Keratinocyte (primary cell): ENCODE results near the gene TMEM245. TPM values are rescaled to one million over a fixed set of nuclear protein-coding genes. Genes with fewer than 3 reads are reported as not detected.

Source experiments
- DNase-seq: peaks from one replicate; pipeline ENCODE4 v3.0.0-alpha.2; 2011; ENCODE audit warnings: low read depth, missing footprints, low spot score
- FAIRE-seq: peaks from 2 replicates; lab custom pipeline; 2011; peaks lifted over from hg19 to GRCh38; lab: Jason Lieb, UNC
- H2AFZ ChIP-seq: 2 replicates; pipeline ENCODE4 v1.6.0; 2012; ENCODE audit warnings: low read length, control low read depth, inconsistent platforms; ENCODE audit not compliant: control insufficient read depth
- H3K27ac ChIP-seq: 2 replicates; pipeline ENCODE4 v1.5.1; 2011; ENCODE audit warnings: low read length; ENCODE audit not compliant: control insufficient read depth, insufficient read depth
- H3K27me3 ChIP-seq: 3 replicates; pipeline ENCODE4 v1.6.0; 2011; ENCODE audit warnings: low read length; ENCODE audit not compliant: control insufficient read depth, insufficient read depth; ENCODE audit errors: extremely low read depth
- H3K36me3 ChIP-seq, 2 experiments: 2 replicates in 1 of 2; 3 replicates in 1 of 2; pipeline ENCODE4 v1.5.1; 2011; ENCODE audit warnings: low read length in 2 of 2, mild to moderate bottlenecking in 1 of 2; ENCODE audit not compliant: control insufficient read depth in 2 of 2, insufficient read depth in 2 of 2; ENCODE audit errors: extremely low read depth in 1 of 2
- H3K4me1 ChIP-seq: 3 replicates; pipeline ENCODE4 v1.5.1; 2011; ENCODE audit warnings: low read length; ENCODE audit not compliant: control insufficient read depth, insufficient read depth; ENCODE audit errors: extremely low read depth
- H3K4me2 ChIP-seq: 3 replicates; pipeline ENCODE4 v1.6.0; 2011; ENCODE audit warnings: low read depth, low read length; ENCODE audit not compliant: control insufficient read depth, insufficient read depth; ENCODE audit errors: extremely low read depth
- H3K4me3 ChIP-seq, 3 experiments: fragments of 200-600 bp in 1 of 3; sonication (generic) in 1 of 3; 2 replicates in 2 of 3; 3 replicates in 1 of 3; pipeline ENCODE4 v1.5.1; 2011 to 2016; ENCODE audit warnings: low read length in 3 of 3, mild to moderate bottlenecking in 3 of 3, control low read depth in 2 of 3, inconsistent platforms in 1 of 3, low read depth in 1 of 3, mixed read lengths in 1 of 3, mixed run types in 1 of 3, moderate library complexity in 1 of 3; ENCODE audit not compliant: control insufficient read depth in 2 of 3, insufficient read depth in 2 of 3; ENCODE audit errors: extremely low read depth in 1 of 3
- H3K79me2 ChIP-seq: 2 replicates; pipeline ENCODE4 v1.6.0; 2012; ENCODE audit warnings: low read length; ENCODE audit not compliant: control insufficient read depth, insufficient read depth
- H3K9ac ChIP-seq: 3 replicates; pipeline ENCODE4 v1.6.0; 2011; ENCODE audit warnings: low read length; ENCODE audit not compliant: control insufficient read depth, insufficient read depth; ENCODE audit errors: extremely low read depth
- H3K9me1 ChIP-seq: 3 replicates; pipeline ENCODE4 v1.6.0; 2011; ENCODE audit warnings: low read length; ENCODE audit not compliant: control insufficient read depth, insufficient read depth; ENCODE audit errors: extremely low read depth
- H3K9me3 ChIP-seq: 2 replicates; pipeline ENCODE4 v1.5.1; 2012; ENCODE audit warnings: low read depth, low read length; ENCODE audit not compliant: control insufficient read depth
- H4K20me1 ChIP-seq: 3 replicates; pipeline ENCODE4 v1.6.0; 2011; ENCODE audit warnings: low read length; ENCODE audit not compliant: control insufficient read depth, insufficient read depth; ENCODE audit errors: extremely low read depth
- CTCF ChIP-seq, 3 experiments: IDR thresholded peaks in 1 of 3; conservative IDR thresholded peaks in 1 of 3; optimal IDR thresholded peaks in 1 of 3; 2 replicates in 2 of 3; 3 replicates in 1 of 3; pipeline versions ENCODE3 to v1.5.1; 2011; ENCODE audit warnings: low read length in 3 of 3, mild to moderate bottlenecking in 3 of 3, moderate library complexity in 2 of 3, control low read depth in 1 of 3, inconsistent platforms in 1 of 3; ENCODE audit not compliant: insufficient read depth in 2 of 3; ENCODE audit errors: extremely low read depth in 1 of 3
- EZH2 ChIP-seq: IDR thresholded peaks from one replicate; pipeline ENCODE4 v1.6.1; 2012; ENCODE audit warnings: inconsistent platforms, mild to moderate bottlenecking, low read length, moderate library complexity
- dilution Hi-C: fragments of 300-500 bp; cut with MboI; formaldehyde crosslinking; loops from one replicate; pipeline ENCODE4 v1.7.0; 2020; ENCODE audit warnings: low sequenced_read_pairs; ENCODE audit not compliant: extremely low pct_ligation_motif_present
- polyA plus RNA-seq, 5 experiments: library from polyadenylated mRNA; depleted of rRNA in 3 of 5; stranded (reverse) in 3 of 5; stranded (forward) in 1 of 5; unstranded in 1 of 5; fragments of >200 nt; gene quantifications; 1 replicate in 1 of 5; 2 replicates in 3 of 5; 3 replicates in 1 of 5; pipeline versions ENCODE4 v1.2.1 to v1.2.3, GENCODE V29; 2011 to 2012; ENCODE audit warnings: missing spikeins in 2 of 5, low read depth in 1 of 5, low replicate concordance in 1 of 5

TMEM245 gene
- polyA plus RNA-seq, 1 donor (not counting 4 experiments of a cell fraction or from before 2014, with no cell fraction given), result 40.0 TPM

GRCh38 chr9:108996643-108997042, 123.1 kb downstream of the TMEM245 start:
- dilution Hi-C loops, result no loop called here
- Histone ChIP-seq H3K4me1 (peaks cover 9% of the 10 kb centered on the region), H3K4me2 (no peak overlapping the region), H3K9ac (no peak overlapping the region), H3K27me3 (no peaks in the 10 kb centered on the region), H3K4me3 (no peak overlapping the region), H4K20me1 (no peaks in the 10 kb centered on the region), H3K27ac (no peak overlapping the region), H3K9me3 (no peaks in the 10 kb centered on the region), H3K9me1 (no peaks in the 10 kb centered on the region), H3K36me3 (peaks cover 2 to 19% of the 10 kb centered on the region in 2 experiments), H2AFZ (no peak overlapping the region), H3K79me2 (peaks cover 71% of the 10 kb centered on the region)
- no peak for TF ChIP-seq EZH2
- no peak for TF ChIP-seq CTCF (optimal IDR thresholded peaks at IDR 0.05 in 1 of 3, IDR thresholded peaks at IDR 0.05 in 1 of 3, conservative IDR thresholded peaks at IDR 0.05 in 1 of 3; ENCODE audit: extremely low read depth in 1 of 3, insufficient read depth in 2 of 3, low read length in 3 of 3)
- DNase-seq (no peak), FAIRE-seq (no peak)

GRCh38 chr9:108994695-108995094, 125.1 kb downstream of the TMEM245 start:
- peaks cover 61% of the 10 kb centered on the region for H3K79me2 ChIP-seq

More at GRCh38 chr9:108994695-108995094, 125.1 kb downstream of the TMEM245 start:
- Histone ChIP-seq H2AFZ (no peak overlapping the region), H3K36me3 (peaks cover 2 to 17% of the 10 kb centered on the region in 2 experiments), H3K4me3 (no peak overlapping the region), H3K9ac (no peak overlapping the region), H4K20me1 (no peaks in the 10 kb centered on the region), H3K27me3 (no peaks in the 10 kb centered on the region), H3K27ac (no peak overlapping the region), H3K4me2 (no peak overlapping the region), H3K4me1 (peaks cover 2% of the 10 kb centered on the region), H3K9me1 (no peaks in the 10 kb centered on the region), H3K9me3 (no peaks in the 10 kb centered on the region)
- TF ChIP-seq CTCF (optimal IDR thresholded peaks at IDR 0.05 in 1 of 3, IDR thresholded peaks at IDR 0.05 in 1 of 3, conservative IDR thresholded peaks at IDR 0.05 in 1 of 3; ENCODE audit: extremely low read depth in 1 of 3, insufficient read depth in 2 of 3, low read length in 3 of 3) (no peak), EZH2 (no peak)
- FAIRE-seq (no peak), DNase-seq (no peak)
- dilution Hi-C loops, result no loop called here
